IMR-90 (cell line): ENCODE measurements around the gene PAM. TPM values are rescaled to one million over a fixed set of nuclear protein-coding genes. Genes with fewer than 3 reads are reported as not detected.

Source experiments
- ATAC-seq: fragments of 200-7000 bp; cut with Tn5 transposase; 2 replicates; pipeline ENCODE4 v1.9.1; 2020; ENCODE audit warnings: low read depth, mild to moderate bottlenecking, moderate library complexity
- BruUV-seq: library from RNA; stranded (reverse); fragments of 400-500 nt; replicated peaks from 2 replicates; lab custom pipeline; 2021; lab: Mats Ljungman, UMichigan
- CTCF ChIA-PET: fragments of 300-600 bp; formaldehyde crosslinking; extraction: SDS; loops from one replicate; lab custom pipeline; 2021; ENCODE audit warnings: antibody characterized with exemption; lab: Yijun Ruan, JAX
- POLR2A ChIA-PET: fragments of 300-600 bp; sonication (Branson Sonifier 250); formaldehyde crosslinking; loops from one replicate; lab custom pipeline; 2022; ENCODE audit warnings: antibody characterized with exemption; ENCODE audit not compliant: unreplicated experiment; lab: Charles Lee
- DNase-seq: peaks from one replicate; pipeline ENCODE4 v3.0.0; 2013
- H2AFZ ChIP-seq: replicated peaks from 2 replicates; pipeline ENCODE3; 2013; ENCODE audit warnings: low read length, mild to moderate bottlenecking; ENCODE audit not compliant: poor library complexity
- H2AK5ac ChIP-seq: 2 replicates; pipeline ENCODE4 v1.6.1; 2013; ENCODE audit warnings: low read depth, low read length, inconsistent platforms
- H2AK9ac ChIP-seq: replicated peaks from 2 replicates; pipeline ENCODE3; 2013; ENCODE audit warnings: mild to moderate bottlenecking, low read depth, low read length, moderate library complexity; ENCODE audit not compliant: poor library complexity
- H2BK120ac ChIP-seq: 2 replicates; pipeline ENCODE4 v1.6.1; 2013; ENCODE audit warnings: low read depth, low read length, inconsistent platforms
- H2BK15ac ChIP-seq: 3 replicates; pipeline ENCODE4 v1.6.1; 2013; ENCODE audit warnings: low read depth, low read length, inconsistent platforms
- H2BK20ac ChIP-seq: 2 replicates; pipeline ENCODE4 v1.6.1; 2013; ENCODE audit warnings: low read depth, mild to moderate bottlenecking, inconsistent platforms, low read length, moderate library complexity
- H2BK5ac ChIP-seq: 2 replicates; pipeline ENCODE4 v1.6.1; 2013; ENCODE audit warnings: mild to moderate bottlenecking, low read depth, low read length, inconsistent platforms; ENCODE audit not compliant: poor library complexity, severe bottlenecking
- H3K14ac ChIP-seq: replicated peaks from 2 replicates; pipeline ENCODE4 v1.6.1; 2013; ENCODE audit warnings: low read depth, low read length, inconsistent platforms
- H3K18ac ChIP-seq: 2 replicates; pipeline ENCODE4 v1.6.1; 2013; ENCODE audit warnings: low read depth, low read length, control low read depth
- H3K23ac ChIP-seq: 2 replicates; pipeline ENCODE4 v1.6.1; 2013; ENCODE audit warnings: low read depth, low read length, inconsistent platforms
- H3K27ac ChIP-seq: 2 replicates; pipeline ENCODE4 v1.5.1; 2013; ENCODE audit warnings: mild to moderate bottlenecking, control low read depth, low read length; ENCODE audit not compliant: insufficient read depth
- H3K27me3 ChIP-seq: 2 replicates; pipeline ENCODE4 v1.6.1; 2013; ENCODE audit warnings: low read length; ENCODE audit not compliant: control insufficient read depth, insufficient read depth
- H3K36me3 ChIP-seq: 2 replicates; pipeline ENCODE4 v1.6.1; 2013; ENCODE audit warnings: low read length, mixed read lengths; ENCODE audit not compliant: control insufficient read depth, insufficient read depth
- H3K4ac ChIP-seq: 2 replicates; pipeline ENCODE4 v1.6.1; 2013; ENCODE audit warnings: low read depth, low read length, inconsistent platforms
- H3K4me1 ChIP-seq: 2 replicates; pipeline ENCODE4 v1.6.1; 2013; ENCODE audit warnings: low read length, mixed read lengths; ENCODE audit not compliant: control insufficient read depth, insufficient read depth
- H3K4me2 ChIP-seq: 2 replicates; pipeline ENCODE4 v1.6.1; 2013; ENCODE audit warnings: low read depth, mild to moderate bottlenecking, control low read depth, low read length, moderate library complexity
- H3K4me3 ChIP-seq: 2 replicates; pipeline ENCODE4 v1.5.1; 2013; ENCODE audit warnings: low read depth, mild to moderate bottlenecking, control low read depth, low read length, moderate library complexity; ENCODE audit not compliant: insufficient read depth
- H3K56ac ChIP-seq: 2 replicates; pipeline ENCODE4 v1.6.1; 2013; ENCODE audit warnings: low read length, inconsistent platforms; ENCODE audit not compliant: insufficient read depth; ENCODE audit errors: extremely low read depth
- H3K79me1 ChIP-seq, 2 experiments: 2 replicates each; pipeline ENCODE4 v1.6.1; 2013; ENCODE audit warnings: low read length in 2 of 2, inconsistent platforms in 1 of 2, low read depth in 1 of 2
- H3K9ac ChIP-seq: 2 replicates; pipeline ENCODE4 v1.6.1; 2013; ENCODE audit warnings: low read depth, low read length, control low read depth
- H3K9me1 ChIP-seq: 2 replicates; pipeline ENCODE4 v1.6.1; 2013; ENCODE audit warnings: low read length, inconsistent platforms; ENCODE audit not compliant: insufficient read depth
- H3K9me3 ChIP-seq: 2 replicates; pipeline ENCODE4 v1.6.1; 2013; ENCODE audit warnings: low read length; ENCODE audit not compliant: control insufficient read depth, insufficient read depth
- H4K20me1 ChIP-seq: 2 replicates; pipeline ENCODE4 v1.6.1; 2013; ENCODE audit warnings: low read length, inconsistent platforms; ENCODE audit not compliant: insufficient read depth
- H4K5ac ChIP-seq: 2 replicates; pipeline ENCODE4 v1.6.1; 2013; ENCODE audit warnings: mild to moderate bottlenecking, low read depth, low read length, control low read depth
- H4K8ac ChIP-seq, 2 experiments: 2 replicates each; pipeline ENCODE4 v1.6.1; 2013; ENCODE audit warnings: low read depth in 2 of 2, low read length in 2 of 2, control low read depth in 1 of 2, inconsistent platforms in 1 of 2
- H4K91ac ChIP-seq: 2 replicates; pipeline ENCODE4 v1.6.1; 2013; ENCODE audit warnings: low read depth, low read length, inconsistent platforms; ENCODE audit not compliant: insufficient read depth
- CEBPB ChIP-seq: IDR thresholded peaks from 2 replicates; pipeline ENCODE4 v1.6.1; 2012; ENCODE audit warnings: low read depth, low read length, improper control_type of control experiment
- CHD1 ChIP-seq: IDR thresholded peaks from 2 replicates; pipeline ENCODE4 v1.6.1; 2012; ENCODE audit warnings: low read depth, low read length, improper control_type of control experiment
- ELK1 ChIP-seq: fragments of 150-350 bp; IDR thresholded peaks from 2 replicates; pipeline ENCODE4 v1.6.1; 2016; ENCODE audit warnings: low read depth, mild to moderate bottlenecking, low read length, moderate library complexity, borderline replicate concordance
- MAFK ChIP-seq: IDR thresholded peaks from 2 replicates; pipeline ENCODE4 v1.6.1; 2012; ENCODE audit warnings: low read depth, low read length, improper control_type of control experiment
- MAZ ChIP-seq: IDR thresholded peaks from 2 replicates; pipeline ENCODE4 v1.6.1; 2012; ENCODE audit warnings: low read depth, mild to moderate bottlenecking, low read length, improper control_type of control experiment, moderate library complexity, borderline replicate concordance
- MXI1 ChIP-seq: IDR thresholded peaks from 2 replicates; pipeline ENCODE4 v1.6.1; 2012; ENCODE audit warnings: low read depth, mild to moderate bottlenecking, low read length, moderate library complexity, borderline replicate concordance
- USF2 ChIP-seq: fragments of 150-350 bp; IDR thresholded peaks from 2 replicates; pipeline ENCODE4 v1.6.1; 2017; ENCODE audit warnings: mild to moderate bottlenecking, antibody characterized with exemption, low read length, low read depth
- WGBS, 2 experiments: methylation state at CpG; one replicate each; pipeline versions ENCODE4 v1.1.5 to v1.1.7; 2013; ENCODE audit warnings: missing lambda C conversion rate in 2 of 2; ENCODE audit not compliant: insufficient read length in 1 of 2; ENCODE audit errors: extremely low coverage in 2 of 2; 5-methylcytosine and 5-hydroxymethylcytosine counted together
- dilution Hi-C: fragments of 300-500 bp; cut with HindIII; formaldehyde crosslinking; loops from one replicate; pipeline ENCODE4 v1.14.3; 2018; ENCODE audit warnings: low sequenced_read_pairs; ENCODE audit not compliant: unreplicated experiment
- in situ Hi-C: fragments of 300-500 bp; cut with MboI; formaldehyde crosslinking; loops from 3 replicates; pipeline ENCODE4 v1.14.3; 2019; ENCODE audit warnings: low sequenced_read_pairs, inconsistent platforms, mixed read lengths
- intact Hi-C: fragments of 100-400 bp; cut with micrococcal nuclease; formaldehyde crosslinking; loops from 2 replicates; pipeline ENCODE4 v1.10.0; 2022
- polyA plus RNA-seq, 3 experiments: library from polyadenylated mRNA; depleted of rRNA; stranded (reverse); fragments of >200 nt; gene quantifications; 2 replicates each; pipeline ENCODE4 v1.2.3, GENCODE V29; 2012; ENCODE audit warnings: low replicate concordance in 1 of 3
- total RNA-seq: library from RNA; depleted of rRNA; stranded (reverse); fragments of >200 nt; gene quantifications from 2 replicates; pipeline ENCODE4 v1.2.3, GENCODE V29; 2012
- TF ChIP-seq, protein P1 (sequence below): conservative IDR thresholded peaks from 2 replicates; pipeline ENCODE4 v1.5.1; 2012; ENCODE audit warnings: mild to moderate bottlenecking, low read depth, low read length, improper control_type of control experiment

PAM gene
- total and polyA plus RNA-seq, 2 of the 4 experiments (the other 2 are of a cell fraction) = 115 to 179 TPM

- H2AK5ac ChIP-seq = no peak overlapping the region
- H3K4me1 ChIP-seq = no peaks in the 10 kb centered on the region
- no peak overlapping the region for H2AFZ ChIP-seq
- H3K56ac ChIP-seq = no peak overlapping the region
- in situ Hi-C loops (loop anchor here (10.0 kb wide), 1 partner anchor 351 kb away; no protein-coding TSS in a partner anchor), intact Hi-C loops (no loop called here), dilution Hi-C loops (no loop called here)
- no peak overlapping the region for H3K4ac ChIP-seq
- no peak overlapping the region for H2AK9ac ChIP-seq
- H2BK120ac ChIP-seq = no peak overlapping the region
- POLR2A ChIA-PET = no interaction called here
- no peak overlapping the region for H3K23ac ChIP-seq
- no peak overlapping the region for H2BK20ac ChIP-seq
- H4K8ac ChIP-seq = no peak overlapping the region
- TF ChIP-seq, protein P1, sequence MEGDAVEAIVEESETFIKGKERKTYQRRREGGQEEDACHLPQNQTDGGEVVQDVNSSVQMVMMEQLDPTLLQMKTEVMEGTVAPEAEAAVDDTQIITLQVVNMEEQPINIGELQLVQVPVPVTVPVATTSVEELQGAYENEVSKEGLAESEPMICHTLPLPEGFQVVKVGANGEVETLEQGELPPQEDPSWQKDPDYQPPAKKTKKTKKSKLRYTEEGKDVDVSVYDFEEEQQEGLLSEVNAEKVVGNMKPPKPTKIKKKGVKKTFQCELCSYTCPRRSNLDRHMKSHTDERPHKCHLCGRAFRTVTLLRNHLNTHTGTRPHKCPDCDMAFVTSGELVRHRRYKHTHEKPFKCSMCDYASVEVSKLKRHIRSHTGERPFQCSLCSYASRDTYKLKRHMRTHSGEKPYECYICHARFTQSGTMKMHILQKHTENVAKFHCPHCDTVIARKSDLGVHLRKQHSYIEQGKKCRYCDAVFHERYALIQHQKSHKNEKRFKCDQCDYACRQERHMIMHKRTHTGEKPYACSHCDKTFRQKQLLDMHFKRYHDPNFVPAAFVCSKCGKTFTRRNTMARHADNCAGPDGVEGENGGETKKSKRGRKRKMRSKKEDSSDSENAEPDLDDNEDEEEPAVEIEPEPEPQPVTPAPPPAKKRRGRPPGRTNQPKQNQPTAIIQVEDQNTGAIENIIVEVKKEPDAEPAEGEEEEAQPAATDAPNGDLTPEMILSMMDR = no peak
- TF ChIP-seq USF2 = no peak
- TF ChIP-seq ELK1 = no peak
- TF ChIP-seq MAZ = no peak
- TF ChIP-seq CHD1 = no peak
- no peak for TF ChIP-seq MAFK
- TF ChIP-seq CEBPB = no peak
- no peak for TF ChIP-seq MXI1
- no peak overlapping the region for H3K14ac ChIP-seq
- H3K18ac ChIP-seq = no peak overlapping the region
- peaks cover 7% of the 10 kb centered on the region for H3K36me3 ChIP-seq
- H2BK5ac ChIP-seq = no peak overlapping the region
- no CpG with 5 or more reads among the region's 2 CpGs for WGBS, 2 experiments
- H3K27ac ChIP-seq = no peak overlapping the region
- H3K4me2 ChIP-seq = no peak overlapping the region
- H4K5ac ChIP-seq = no peak overlapping the region
- DNase-seq (no peak), ATAC-seq (no peak)
- H3K9ac ChIP-seq = no peak overlapping the region
- no peaks in the 10 kb centered on the region for H3K79me1 ChIP-seq
- H3K27me3 ChIP-seq = no peaks in the 10 kb centered on the region
- H3K9me1 ChIP-seq = no peaks in the 10 kb centered on the region
- no peaks in the 10 kb centered on the region for H4K20me1 ChIP-seq
- BruUV-seq = no TSS peak
- no peak overlapping the region for H3K4me3 ChIP-seq
- CTCF ChIA-PET = no interaction called here
- no peaks in the 10 kb centered on the region for H3K9me3 ChIP-seq
- no peak overlapping the region for H2BK15ac ChIP-seq
- H4K91ac ChIP-seq = no peak overlapping the region
Measured at GRCh38 chr5:103035701-103036100, 280.6 kb downstream of the PAM start.
